Measurements from ENCODE around the gene MAGEA9B.
"Not testable (repeated sequence)": the region's sequence is repeated elsewhere in the genome, so short reads cannot be mapped to it uniquely, and the experiment has no call there.

Gene MAGEA9B

GRCh38 chrX:149533999-149534398 lies 53.3 kb downstream of the MAGEA9B start:
- not testable (repeated sequence) for DNase-seq

GRCh38 chrX:149532868-149533267 lies 54.4 kb downstream of the MAGEA9B start:
- not testable (repeated sequence) for DNase-seq
